Measurements from ENCODE around the gene SCAF11. TPM values are rescaled to one million over a fixed set of nuclear protein-coding genes. Genes with fewer than 3 reads are reported as not detected.

Gene SCAF11
- total and polyA plus RNA-seq, 10 of the 15 experiments (the other 5 are each of a cell fraction or from before 2014, with no cell fraction given): 42.0 to 153 (median 100) TPM

DNA sequence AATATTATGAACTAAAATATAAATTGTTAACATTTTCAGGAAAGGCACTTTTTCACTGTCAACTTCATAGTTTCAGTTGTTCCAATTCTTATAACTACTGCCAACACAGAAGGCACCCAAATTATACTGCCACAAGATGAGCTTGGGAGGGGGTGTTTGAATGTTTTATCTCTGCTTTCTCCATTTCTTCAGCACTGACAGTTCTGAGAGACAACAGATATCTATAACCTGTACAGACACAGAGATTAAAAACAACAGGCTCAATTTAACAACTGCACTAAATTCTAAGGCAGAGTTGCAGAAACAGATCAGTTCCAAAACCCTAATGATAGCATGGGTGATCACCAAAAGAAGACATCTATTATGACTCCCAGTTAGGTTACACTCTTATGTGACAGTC, 12.8 kb downstream of the SCAF11 start:
- RAD21 ChIA-PET (ENCODE audit: unreplicated experiment): interaction anchor here (1.0 kb wide), 1 partner anchor 14 kb away, joined by 3 read pairs; no protein-coding TSS in a partner anchor
- Histone ChIP-seq H3K27ac (ENCODE audit: control insufficient read depth, insufficient read depth) (no peak overlapping the region), H3K4me3 (no peak overlapping the region), H3K9me3 (replicated peaks; ENCODE audit: control insufficient read depth, insufficient read depth, low read length) (no peaks in the 10 kb centered on the region), H3K4me1 (ENCODE audit: control insufficient read depth, insufficient read depth, low read length) (peaks cover 3% of the 10 kb centered on the region; the same call in 1 of the 2 replicates), H3K79me2 (ENCODE audit: control insufficient read depth, insufficient read depth, low read length) (peaks cover 97% of the 10 kb centered on the region), H3K4me2 (ENCODE audit: control insufficient read depth, insufficient read depth) (no peak overlapping the region), H3K27me3 (replicated peaks in 1 of 2; ENCODE audit: control insufficient read depth in 2 of 2, insufficient read depth in 2 of 2, low read length in 1 of 2) (no peaks in the 10 kb centered on the region), H3K36me3 (ENCODE audit: control insufficient read depth in 2 of 2, insufficient read depth in 2 of 2, low read length in 1 of 2) (peaks cover 3 to 10% of the 10 kb centered on the region in 2 experiments; a peak in 3 of 4 replicates), H3K9ac (ENCODE audit: control insufficient read depth, insufficient read depth, low read length) (no peak overlapping the region), H2AFZ (ENCODE audit: control insufficient read depth, low read depth, low read length) (no peak overlapping the region), H4K20me1 (ENCODE audit: control insufficient read depth, insufficient read depth) (no peaks in the 10 kb centered on the region; the same call in 1 of the 2 replicates)
- SMC1A ChIA-PET (ENCODE audit: uncharacterized antibody, unreplicated experiment): interaction anchor here (0.7 to 1.3 kb wide), 2 partner anchors 10 to 12 kb away, joined by 3 to 4 read pairs; no protein-coding TSS in a partner anchor
- no TSS peak for BruUV-seq (replicated peaks)
- FAIRE-seq: no peak
- POLR2A ChIA-PET: no interaction called here
- CTCF ChIA-PET: interaction anchor here (1.2 kb wide), 1 partner anchor 20 kb away, joined by 4 read pairs; no protein-coding TSS in a partner anchor
- DNase-seq (ENCODE audit: low read depth, low spot score): no peak
- in situ Hi-C loops (cut with MboI): no loop called here
- intact Hi-C loops (cut with micrococcal nuclease; ENCODE audit: unreplicated experiment): no loop called here
- peak; percentile 18; the same call in 2 of the 3 replicates for ATAC-seq
- TF ChIP-seq ZNF384 (IDR thresholded peaks at IDR 0.05; ENCODE audit: borderline replicate concordance, low read depth, low read length): no peak
- no peak for TF ChIP-seq MTA3 (IDR thresholded peaks at IDR 0.05; ENCODE audit: borderline replicate concordance, low read length)
- no peak for TF ChIP-seq NR2C2 (IDR thresholded peaks at IDR 0.05; ENCODE audit: borderline replicate concordance, control insufficient read depth, insufficient read length, low read depth)
- TF ChIP-seq ZZZ3 (IDR thresholded peaks at IDR 0.05; ENCODE audit: control insufficient read depth, insufficient read length, low read depth): no peak
- TF ChIP-seq BCL11A (IDR thresholded peaks at IDR 0.05; ENCODE audit: low read depth, low read length): no peak
- no peak for TF ChIP-seq E4F1 (IDR thresholded peaks at IDR 0.05; ENCODE audit: borderline replicate concordance, partially characterized antibody)
- TF ChIP-seq SMC3 (IDR thresholded peaks at IDR 0.05; ENCODE audit: borderline replicate concordance, low read length): no peak
- TF ChIP-seq ASH2L (IDR thresholded peaks at IDR 0.05; ENCODE audit: borderline replicate concordance, low read depth): no peak
- TF ChIP-seq, protein P1, sequence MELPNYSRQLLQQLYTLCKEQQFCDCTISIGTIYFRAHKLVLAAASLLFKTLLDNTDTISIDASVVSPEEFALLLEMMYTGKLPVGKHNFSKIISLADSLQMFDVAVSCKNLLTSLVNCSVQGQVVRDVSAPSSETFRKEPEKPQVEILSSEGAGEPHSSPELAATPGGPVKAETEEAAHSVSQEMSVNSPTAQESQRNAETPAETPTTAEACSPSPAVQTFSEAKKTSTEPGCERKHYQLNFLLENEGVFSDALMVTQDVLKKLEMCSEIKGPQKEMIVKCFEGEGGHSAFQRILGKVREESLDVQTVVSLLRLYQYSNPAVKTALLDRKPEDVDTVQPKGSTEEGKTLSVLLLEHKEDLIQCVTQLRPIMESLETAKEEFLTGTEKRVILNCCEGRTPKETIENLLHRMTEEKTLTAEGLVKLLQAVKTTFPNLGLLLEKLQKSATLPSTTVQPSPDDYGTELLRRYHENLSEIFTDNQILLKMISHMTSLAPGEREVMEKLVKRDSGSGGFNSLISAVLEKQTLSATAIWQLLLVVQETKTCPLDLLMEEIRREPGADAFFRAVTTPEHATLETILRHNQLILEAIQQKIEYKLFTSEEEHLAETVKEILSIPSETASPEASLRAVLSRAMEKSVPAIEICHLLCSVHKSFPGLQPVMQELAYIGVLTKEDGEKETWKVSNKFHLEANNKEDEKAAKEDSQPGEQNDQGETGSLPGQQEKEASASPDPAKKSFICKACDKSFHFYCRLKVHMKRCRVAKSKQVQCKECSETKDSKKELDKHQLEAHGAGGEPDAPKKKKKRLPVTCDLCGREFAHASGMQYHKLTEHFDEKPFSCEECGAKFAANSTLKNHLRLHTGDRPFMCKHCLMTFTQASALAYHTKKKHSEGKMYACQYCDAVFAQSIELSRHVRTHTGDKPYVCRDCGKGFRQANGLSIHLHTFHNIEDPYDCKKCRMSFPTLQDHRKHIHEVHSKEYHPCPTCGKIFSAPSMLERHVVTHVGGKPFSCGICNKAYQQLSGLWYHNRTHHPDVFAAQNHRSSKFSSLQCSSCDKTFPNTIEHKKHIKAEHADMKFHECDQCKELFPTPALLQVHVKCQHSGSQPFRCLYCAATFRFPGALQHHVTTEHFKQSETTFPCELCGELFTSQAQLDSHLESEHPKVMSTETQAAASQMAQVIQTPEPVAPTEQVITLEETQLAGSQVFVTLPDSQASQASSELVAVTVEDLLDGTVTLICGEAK (IDR thresholded peaks at IDR 0.05; ENCODE audit: borderline replicate concordance): no peak
- no peak for TF ChIP-seq BHLHE40 (IDR thresholded peaks at IDR 0.05; ENCODE audit: borderline replicate concordance in 1 of 2, low read depth in 2 of 2, low read length in 1 of 2)
- TF ChIP-seq BRCA1 (IDR thresholded peaks at IDR 0.05; ENCODE audit: low read depth, low read length): no peak
- no peak for TF ChIP-seq RFX5 (IDR thresholded peaks at IDR 0.05; ENCODE audit: low read depth, low read length)
- TF ChIP-seq, protein P2, sequence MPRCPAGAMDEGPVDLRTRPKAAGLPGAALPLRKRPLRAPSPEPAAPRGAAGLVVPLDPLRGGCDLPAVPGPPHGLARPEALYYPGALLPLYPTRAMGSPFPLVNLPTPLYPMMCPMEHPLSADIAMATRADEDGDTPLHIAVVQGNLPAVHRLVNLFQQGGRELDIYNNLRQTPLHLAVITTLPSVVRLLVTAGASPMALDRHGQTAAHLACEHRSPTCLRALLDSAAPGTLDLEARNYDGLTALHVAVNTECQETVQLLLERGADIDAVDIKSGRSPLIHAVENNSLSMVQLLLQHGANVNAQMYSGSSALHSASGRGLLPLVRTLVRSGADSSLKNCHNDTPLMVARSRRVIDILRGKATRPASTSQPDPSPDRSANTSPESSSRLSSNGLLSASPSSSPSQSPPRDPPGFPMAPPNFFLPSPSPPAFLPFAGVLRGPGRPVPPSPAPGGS (IDR thresholded peaks at IDR 0.05; ENCODE audit: borderline replicate concordance, insufficient read depth, low read depth, low read length, poor library complexity, severe bottlenecking): no peak
- no peak for TF ChIP-seq POLR2AphosphoS2 (IDR thresholded peaks at IDR 0.05; ENCODE audit: low read depth, low read length)
- TF ChIP-seq, protein P3, sequence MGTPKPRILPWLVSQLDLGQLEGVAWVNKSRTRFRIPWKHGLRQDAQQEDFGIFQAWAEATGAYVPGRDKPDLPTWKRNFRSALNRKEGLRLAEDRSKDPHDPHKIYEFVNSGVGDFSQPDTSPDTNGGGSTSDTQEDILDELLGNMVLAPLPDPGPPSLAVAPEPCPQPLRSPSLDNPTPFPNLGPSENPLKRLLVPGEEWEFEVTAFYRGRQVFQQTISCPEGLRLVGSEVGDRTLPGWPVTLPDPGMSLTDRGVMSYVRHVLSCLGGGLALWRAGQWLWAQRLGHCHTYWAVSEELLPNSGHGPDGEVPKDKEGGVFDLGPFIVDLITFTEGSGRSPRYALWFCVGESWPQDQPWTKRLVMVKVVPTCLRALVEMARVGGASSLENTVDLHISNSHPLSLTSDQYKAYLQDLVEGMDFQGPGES (IDR thresholded peaks at IDR 0.05): no peak
